Hair follicle dermal papilla cell (primary cell): Measurements from ENCODE around the gene INTU. TPM values are rescaled to one million over a fixed set of nuclear protein-coding genes. Genes with fewer than 3 reads are reported as not detected.

Source experiments
- total RNA-seq: library from RNA; depleted of rRNA; stranded (reverse); fragments of >200 nt; gene quantifications from 2 replicates; pipeline ENCODE4 v1.2.3, GENCODE V29; 2012

The INTU gene
- 10.9 and 13.1 TPM in 2 replicates for total RNA-seq

DNA sequence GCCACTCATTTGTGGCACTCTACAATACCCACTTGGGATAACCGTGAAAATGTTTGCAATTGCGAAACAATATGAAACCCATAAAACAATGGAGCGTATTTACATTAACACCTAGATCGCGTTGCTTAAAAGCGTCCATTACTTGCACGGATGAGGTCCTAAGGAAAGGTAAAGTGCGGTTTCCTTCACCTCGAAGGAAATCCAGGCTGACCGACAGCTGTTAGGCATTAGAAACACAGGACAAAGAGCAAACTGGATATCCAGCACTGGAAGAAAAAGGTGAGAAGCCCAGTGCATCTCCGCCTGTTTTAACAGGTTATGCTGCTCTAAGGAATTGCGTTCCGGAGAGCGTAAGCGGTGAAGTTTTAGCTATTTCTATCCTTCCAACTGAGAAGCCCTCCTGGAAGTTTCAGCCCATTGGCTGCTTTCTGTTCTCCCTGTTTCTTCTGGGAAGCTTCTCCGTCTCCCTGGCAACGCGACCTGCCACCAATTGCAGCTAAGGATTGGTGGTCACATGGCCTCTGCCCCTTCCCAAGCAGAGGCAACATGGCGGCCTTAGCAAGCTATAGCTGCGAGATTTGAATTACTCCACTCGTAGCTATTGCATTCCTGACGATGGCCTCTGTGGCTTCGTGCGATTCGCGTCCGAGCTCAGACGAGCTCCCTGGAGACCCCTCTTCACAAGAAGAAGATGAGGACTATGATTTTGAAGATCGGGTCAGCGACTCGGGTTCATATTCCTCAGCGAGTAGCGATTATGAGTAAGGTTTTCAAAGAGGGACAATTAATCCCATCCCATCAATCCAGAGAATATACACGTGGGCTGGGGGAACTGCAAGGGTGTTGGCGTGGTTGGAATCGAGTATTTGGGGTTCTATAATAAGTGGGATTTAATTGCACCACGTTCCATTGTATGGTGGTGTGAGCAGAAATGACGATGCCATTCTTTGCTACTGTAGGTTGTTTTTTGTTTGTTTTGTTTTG is at the start of gene INTU:
Gene INTU, plus strand, starts transcription at position 538 of the 984 bp plus-strand sequence. Its CDS starts 78 bp downstream, at position 616.

GRCh38 chr4:127730142-127730913 is 97.6 kb downstream of the INTU start, which contains the start of gene SLC25A31:
Gene SLC25A31 (plus strand): TSS chr4:127730400. CDS start chr4:127730546, 146 bp downstream.

Other genes with a start within 250 kb of the INTU start
- not detected in 2 replicates for gene SLC25A31, start 97.4 kb downstream of the INTU start, total RNA-seq
- 4.3 and 4.9 TPM in 2 replicates for gene HSPA4L, start 149.4 kb downstream of the INTU start, total RNA-seq
- gene PLK4, start 247.9 kb downstream of the INTU start, total RNA-seq: 1.6 and 1.8 TPM in 2 replicates